Activated CD4-positive, alpha-beta T cell treated with anti-CD3 and anti-CD28 coated beads, Interleukin-2, amount 50 U/mL, for 4 hours (primary cell): ENCODE measurements around the gene PDZK1.
"Not testable (repeated sequence)": the region's sequence is repeated elsewhere in the genome, so short reads cannot be mapped to it uniquely, and the experiment has no call there.

ENCODE experiments used
- DNase-seq, 2 experiments: peaks; one replicate each; pipeline ENCODE4 v3.0.0-alpha.2; 2020

PDZK1 gene

GRCh38 chr1:145708063-145708462, 895 bp upstream of the PDZK1 start:
- no peak for DNase-seq

DNA sequence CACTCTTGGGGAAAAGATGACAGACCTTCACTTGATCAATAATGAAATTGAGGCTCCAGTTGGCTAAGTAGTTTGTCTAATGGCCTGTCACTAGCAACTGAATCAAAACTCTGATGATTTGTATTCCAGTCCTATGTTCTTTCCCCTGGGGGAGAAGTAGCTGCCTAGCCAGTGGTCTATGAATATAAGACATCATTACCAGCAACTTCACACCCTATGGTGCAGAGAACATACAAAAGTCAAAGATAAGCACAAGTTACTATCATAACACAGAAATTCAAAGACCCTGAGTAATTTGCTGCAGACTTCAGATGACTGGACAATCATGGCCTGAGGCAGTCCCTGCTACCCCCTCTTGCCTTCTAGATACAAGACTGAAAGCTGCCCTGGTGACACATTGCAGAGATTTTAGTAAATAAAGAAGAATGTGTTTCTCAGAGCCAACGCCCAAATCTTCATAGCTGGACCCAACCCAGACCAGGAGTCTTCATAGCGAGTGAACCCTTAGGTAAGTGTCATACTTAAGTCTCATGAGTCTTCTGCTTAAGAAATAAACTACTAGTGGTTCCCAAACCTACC, 993 bp downstream of the PDZK1 start:
- DNase-seq: no peak

DNA sequence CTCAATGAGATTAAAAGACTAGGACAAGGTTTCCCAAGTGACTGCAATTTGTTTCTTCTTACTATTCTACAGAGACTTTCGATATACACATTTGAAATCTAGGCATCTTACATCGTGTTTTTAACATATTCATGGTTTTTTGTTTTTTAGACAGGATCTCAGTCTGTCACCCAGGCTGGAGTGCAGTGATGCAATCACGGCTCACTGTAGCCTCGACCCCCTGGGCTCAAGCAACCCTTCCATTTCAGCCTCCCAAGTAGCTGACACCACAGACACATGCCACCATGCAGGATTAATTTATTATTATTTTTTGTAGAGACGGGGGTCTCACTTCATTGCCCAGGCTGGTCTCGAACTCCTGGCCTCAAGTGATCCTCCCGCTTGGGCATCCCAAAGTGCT, 1.5 kb downstream of the PDZK1 start:
- DNase-seq: no peak

GRCh38 chr1:145702826-145703225, 4.3 kb downstream of the PDZK1 start:
- no peak for DNase-seq

- DNase-seq: no peak
These were observed 5.1 kb downstream of the PDZK1 start for GRCh38 chr1:145702052-145702451.

DNA sequence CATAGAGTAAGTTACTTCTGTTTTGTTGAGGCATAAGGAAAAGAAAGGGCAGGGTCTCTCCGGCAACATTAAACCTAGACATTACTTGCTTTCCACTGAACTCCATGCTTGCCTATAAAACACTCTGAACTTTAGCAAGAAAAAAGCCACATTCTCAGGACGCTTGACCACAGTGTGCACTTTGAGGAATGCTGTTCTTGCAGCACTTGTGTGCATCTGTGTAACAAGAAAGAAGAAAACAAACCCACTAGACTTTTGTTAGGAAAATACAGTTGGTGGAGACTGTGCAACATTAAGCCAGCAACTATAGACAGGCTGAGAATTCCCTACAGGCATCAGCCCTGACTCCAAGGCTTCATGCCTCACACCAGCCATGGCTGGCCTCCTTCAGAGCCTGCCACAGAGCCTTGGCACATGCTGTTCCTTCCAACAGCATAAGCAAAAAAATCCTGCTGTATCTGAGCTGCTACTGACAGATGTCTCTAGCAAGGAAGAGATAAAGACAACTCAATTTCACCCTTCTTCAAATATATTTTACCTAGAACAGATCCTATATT, 5.8 kb downstream of the PDZK1 start:
- DNase-seq: no peak

DNA sequence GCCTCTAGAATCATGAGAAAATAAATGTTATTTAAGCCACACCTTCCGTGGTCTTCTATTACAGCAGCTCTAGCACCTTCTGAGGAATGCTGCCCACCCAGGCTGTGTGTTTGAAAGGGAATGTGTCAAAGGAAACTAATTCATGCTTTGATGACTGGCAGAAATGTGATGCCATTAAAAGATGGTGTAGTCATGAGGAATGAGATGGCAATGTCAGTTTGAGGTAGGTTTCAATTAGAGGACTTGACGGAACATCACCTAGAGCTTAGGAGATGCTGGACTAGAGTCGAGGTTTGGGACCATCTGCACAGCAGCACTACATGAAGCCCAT, 10.6 kb downstream of the PDZK1 start:
- DNase-seq: no peak

- DNase-seq: no peak
These were observed 11.1 kb downstream of the PDZK1 start for GRCh38 chr1:145695821-145696629.

DNA sequence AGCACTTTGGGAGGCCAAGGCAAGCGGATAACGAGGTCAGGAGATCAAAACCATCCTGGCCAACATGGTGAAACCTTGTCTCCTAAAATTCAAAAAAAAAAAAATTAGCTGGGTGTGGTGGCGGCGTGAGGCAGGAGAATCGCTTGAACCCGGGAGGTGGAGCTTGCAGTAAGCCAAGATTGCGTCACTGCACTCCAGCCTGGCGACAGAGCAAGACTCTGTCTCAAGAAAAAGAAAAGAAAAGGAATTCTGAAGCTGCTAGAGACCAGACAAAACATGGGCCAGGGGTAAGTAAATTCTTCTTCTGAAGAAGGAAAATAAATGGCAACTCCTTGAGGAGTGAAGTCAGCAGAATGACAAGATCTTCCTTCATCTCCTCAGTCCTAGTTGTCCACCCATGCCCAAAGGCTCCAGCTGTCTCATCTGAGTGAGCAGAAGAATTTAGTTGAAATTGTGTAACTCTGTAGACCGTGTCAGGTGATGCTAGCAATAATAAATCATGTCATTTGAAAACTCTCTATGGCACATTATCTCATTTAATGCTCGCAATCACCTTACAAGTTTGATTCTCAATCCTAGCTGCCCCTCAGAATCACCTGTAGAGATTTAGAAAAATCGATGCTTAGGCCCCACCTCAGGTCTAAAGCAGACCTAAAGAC, 14.3 kb downstream of the PDZK1 start:
- no peak for DNase-seq

- DNase-seq: peak in 1 of 2 experiments; percentile 2
These were observed 16.3 kb downstream of the PDZK1 start for GRCh38 chr1:145690587-145691558.

DNA sequence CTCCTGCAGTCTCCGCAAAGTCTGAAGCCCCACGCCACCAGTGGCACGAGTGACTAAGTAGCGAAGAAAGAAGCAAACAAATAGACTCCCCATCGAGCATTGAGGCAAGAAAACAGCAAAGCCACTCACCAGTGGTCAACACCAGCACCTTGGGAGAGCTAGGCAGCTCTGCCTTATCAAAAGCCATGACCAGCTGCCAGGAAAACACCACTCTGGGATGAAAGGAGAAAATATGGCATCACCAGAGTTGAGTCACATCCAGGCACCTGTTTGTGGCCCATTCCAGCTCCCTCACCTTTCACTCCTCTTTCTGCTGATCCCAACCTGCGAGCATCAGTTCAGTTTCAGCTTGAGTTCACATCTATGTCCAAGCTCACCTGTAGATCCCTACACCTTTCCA, 17.2 kb downstream of the PDZK1 start:
- DNase-seq: no peak

DNA sequence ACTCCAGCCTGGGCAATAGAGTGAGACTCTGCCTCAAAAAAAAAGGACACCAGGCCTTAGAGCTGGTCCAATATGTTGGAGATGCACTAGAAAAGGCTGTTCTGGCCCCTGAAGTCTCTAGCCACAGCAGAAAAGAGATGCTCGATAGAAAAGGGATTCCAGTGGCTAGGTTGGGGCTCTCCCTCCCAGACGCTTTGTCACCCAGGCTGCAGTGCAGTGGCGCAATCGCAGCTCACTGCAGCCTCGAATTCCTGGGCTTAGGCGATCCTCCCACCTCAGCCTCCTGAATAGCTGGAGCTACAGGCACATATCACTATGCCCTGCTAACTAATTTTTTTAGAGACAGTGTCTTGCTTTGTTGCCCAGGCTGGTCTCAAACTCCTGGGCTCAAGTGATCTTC, 18.2 kb downstream of the PDZK1 start:
- no peak for DNase-seq

DNA sequence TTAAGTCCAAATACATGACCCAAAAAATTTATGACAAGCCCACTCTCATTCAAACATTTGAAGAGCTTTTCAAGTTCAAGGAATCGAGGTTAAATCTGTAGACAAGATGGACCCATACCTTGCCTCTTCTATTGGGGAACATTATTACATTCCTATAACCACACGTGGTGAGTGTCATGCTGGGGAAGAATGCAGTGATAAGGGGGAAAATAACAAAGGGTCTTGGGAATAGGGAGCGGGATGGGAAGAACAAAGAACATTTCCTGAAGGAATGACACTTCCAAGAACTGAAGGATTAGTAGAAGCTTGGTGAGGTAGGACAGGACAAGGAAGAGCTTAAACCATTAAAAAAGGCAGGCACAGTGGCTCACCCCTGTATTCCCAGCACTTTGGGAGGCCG, 18.8 kb downstream of the PDZK1 start:
- DNase-seq: no peak

GRCh38 chr1:145686078-145686477, 21.1 kb downstream of the PDZK1 start:
- not testable (repeated sequence) for DNase-seq

DNA sequence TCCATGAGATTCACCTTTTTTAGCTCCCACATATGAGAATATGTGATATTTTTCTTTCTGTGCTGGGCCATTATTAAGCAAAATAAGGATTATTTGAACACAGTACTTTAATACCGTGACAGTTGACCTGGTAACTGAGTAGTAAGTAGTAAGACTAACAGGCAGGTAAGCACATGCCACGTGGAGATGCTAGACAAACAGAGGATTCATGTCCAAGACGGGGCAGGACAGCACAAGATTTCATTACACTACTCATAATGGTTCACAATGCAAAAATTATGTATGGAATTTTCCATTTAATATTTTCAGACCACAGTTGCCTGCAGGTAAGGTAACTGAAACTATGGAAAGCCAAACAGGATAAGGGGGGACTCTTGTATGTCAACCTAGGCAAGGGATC, 22.3 kb downstream of the PDZK1 start:
- not testable (repeated sequence) for DNase-seq

GRCh38 chr1:145673217-145673616, 34.0 kb downstream of the PDZK1 start:
- DNase-seq: not testable (repeated sequence)

GRCh38 chr1:145670995-145671745, 36.0 kb downstream of the PDZK1 start:
- not testable (repeated sequence) for DNase-seq

DNA sequence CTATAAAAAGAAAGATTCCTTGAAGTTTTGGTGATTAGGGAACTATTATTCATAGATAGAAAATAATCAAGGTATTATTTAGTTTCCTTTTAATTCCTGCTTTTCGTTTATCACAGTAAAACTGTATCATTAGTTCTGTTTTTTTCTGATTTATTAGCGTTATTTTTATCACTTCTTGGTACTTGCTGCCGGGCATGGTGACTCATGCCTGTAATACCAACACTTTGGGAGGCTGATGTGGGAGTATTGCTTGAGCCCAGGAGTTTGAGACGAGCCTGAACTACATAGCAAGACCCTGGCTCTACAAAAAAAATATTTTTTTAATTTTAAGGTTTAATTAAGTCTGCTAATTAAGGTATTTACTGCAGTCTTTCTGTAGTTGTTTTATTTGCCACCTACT, 42.2 kb downstream of the PDZK1 start:
- DNase-seq: not testable (repeated sequence)

DNA sequence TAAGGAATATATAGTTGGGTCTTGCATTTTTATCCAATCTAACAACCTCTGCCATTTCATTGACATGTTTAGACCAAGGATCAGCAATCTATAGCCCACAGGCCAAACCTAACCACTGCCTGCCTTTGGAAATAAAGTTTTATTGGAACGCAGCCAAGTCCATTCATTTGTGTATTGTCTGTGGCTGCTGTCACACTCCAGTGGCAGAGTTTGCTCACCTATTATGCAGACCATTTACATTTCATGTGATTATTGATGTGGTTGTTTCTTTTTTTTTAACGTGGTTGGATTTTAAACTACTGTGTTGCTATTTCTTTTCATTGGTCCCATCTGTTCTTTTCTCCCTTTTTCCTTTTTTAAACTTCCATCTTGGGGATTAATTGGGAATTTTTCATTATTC, 44.7 kb downstream of the PDZK1 start:
- DNase-seq: not testable (repeated sequence)

DNA sequence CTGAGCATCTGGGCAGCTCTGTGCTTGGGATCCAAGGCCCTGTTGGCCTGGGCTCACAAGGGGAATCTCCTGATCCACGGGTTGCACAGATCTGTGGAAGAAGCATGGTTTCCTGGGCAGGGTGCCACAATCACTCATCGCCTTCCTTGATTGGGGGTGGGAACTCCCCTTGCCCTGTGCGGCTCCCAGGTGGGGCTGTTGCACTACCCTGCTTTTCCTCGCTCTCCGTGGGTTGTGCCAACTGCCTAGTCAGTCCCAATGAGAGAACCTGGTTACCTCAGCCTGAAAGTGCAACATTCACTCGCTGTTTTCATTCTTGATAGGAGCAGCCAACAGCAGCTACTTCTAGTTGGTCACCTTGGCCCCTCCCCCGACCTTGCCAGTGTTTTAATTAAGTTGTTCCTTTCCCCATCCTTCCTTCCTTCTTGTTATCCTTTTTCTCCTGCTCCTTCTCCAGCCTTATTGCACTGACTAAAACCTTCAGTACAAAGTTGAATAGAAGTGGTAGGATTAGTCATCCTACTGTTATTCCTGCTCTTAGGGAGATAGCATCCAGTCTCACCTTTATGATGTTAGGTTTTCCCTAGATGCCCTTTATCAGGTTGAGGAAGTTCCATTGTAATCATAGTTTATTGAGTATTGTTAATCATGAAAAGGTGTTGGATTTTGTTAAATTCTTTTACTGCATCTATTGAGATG, 50.8 kb downstream of the PDZK1 start:
- not testable (repeated sequence) for DNase-seq

DNA sequence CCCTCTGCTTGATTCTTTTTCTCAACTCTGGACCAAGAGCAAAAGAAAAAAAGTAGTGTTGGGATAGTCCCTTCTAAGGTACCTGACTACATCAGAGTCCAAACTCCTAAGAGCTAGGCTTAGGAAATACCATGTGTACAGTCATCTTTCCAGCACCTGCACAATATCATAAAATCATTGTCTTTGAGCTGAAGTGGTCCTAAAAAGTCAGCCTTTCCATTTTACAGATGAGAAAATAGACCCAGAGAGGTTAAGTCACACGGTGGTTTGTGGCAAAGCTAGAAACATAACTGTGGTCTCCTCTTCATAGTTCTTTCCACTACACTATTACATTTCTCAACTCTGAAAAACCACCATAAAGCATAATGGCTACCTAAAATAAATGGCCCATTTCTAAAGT, 63.2 kb downstream of the PDZK1 start:
- not testable (repeated sequence) for DNase-seq
